A549 (cell line): ENCODE measurements around the gene OTX1. TPM values are rescaled to one million over a fixed set of nuclear protein-coding genes. Genes with fewer than 3 reads are reported as not detected.

Experiments used
- ATAC-seq, 2 experiments: fragments of 200-7000 bp in 1 of 2; fragments of >200 bp in 1 of 2; cut with Nextera tagmentation in 1 of 2; cut with Tn5 transposase in 1 of 2; 3 replicates each; pipeline versions ENCODE4 v1.8.0 to v1.9.1; 2018 to 2020; ENCODE audit warnings: mild to moderate bottlenecking in 1 of 2, moderate library complexity in 1 of 2
- CTCF ChIA-PET: fragments of 300-600 bp; sonication (Branson Sonifier 250); formaldehyde crosslinking; extraction: SDS; loops from one replicate; lab custom pipeline; 2021; ENCODE audit warnings: antibody characterized with exemption, inconsistent platforms; lab: Yijun Ruan, JAX
- POLR2A ChIA-PET: fragments of 350-600 bp; formaldehyde crosslinking; extraction: SDS; loops from one replicate; lab custom pipeline; 2021; ENCODE audit warnings: antibody characterized with exemption, inconsistent platforms; lab: Yijun Ruan, JAX
- DNase-seq, 2 experiments: peaks; one replicate each; pipeline versions ENCODE4 v3.0.0 to v3.0.0-alpha.2; 2011 to 2016; ENCODE audit warnings: low read depth in 1 of 2, low spot score in 1 of 2
- FAIRE-seq: peaks from 2 replicates; lab custom pipeline; 2011; peaks lifted over from hg19 to GRCh38; lab: Jason Lieb, UNC
- H3K27ac ChIP-seq, 2 experiments: fragments of >200 bp; sonication (Bioruptor Twin); formaldehyde crosslinking; 3 replicates each; pipeline ENCODE4 v1.5.1; 2016 to 2017
- H3K4me1 ChIP-seq: fragments of >200 bp; sonication (Bioruptor Twin); formaldehyde crosslinking; 3 replicates; pipeline ENCODE4 v1.6.1; 2016
- H3K4me2 ChIP-seq: fragments of >200 bp; sonication (Bioruptor Twin); formaldehyde crosslinking; 3 replicates; pipeline ENCODE4 v1.6.1; 2016
- H3K4me3 ChIP-seq: fragments of >200 bp; sonication (Bioruptor Twin); formaldehyde crosslinking; 3 replicates; pipeline ENCODE4 v1.5.1; 2016
- H3K9me3 ChIP-seq: fragments of >200 bp; sonication (Bioruptor Twin); formaldehyde crosslinking; 3 replicates; pipeline ENCODE4 v1.6.1; 2016
- CHD2 ChIP-seq: fragments of 150-350 bp; IDR thresholded peaks from 2 replicates; pipeline ENCODE4 v1.6.1; 2014; ENCODE audit warnings: low read length; ENCODE audit not compliant: partially characterized antibody
- EP300 ChIP-seq, 2 experiments: fragments of >200 bp; sonication (Bioruptor Twin); formaldehyde crosslinking; IDR thresholded peaks; 2 replicates in 1 of 2; 3 replicates in 1 of 2; pipeline ENCODE4 v1.6.1; 2016 to 2017
- ESRRA ChIP-seq: fragments of 150-350 bp; IDR thresholded peaks from 2 replicates; pipeline ENCODE4 v1.6.1; 2014; ENCODE audit warnings: mild to moderate bottlenecking, low read length, borderline replicate concordance
- FOSB ChIP-seq: fragments of 250-450 bp; sonication (Bioruptor Pico); IDR thresholded peaks from 2 replicates; pipeline ENCODE4 v1.5.0; 2020; ENCODE audit warnings: mild to moderate bottlenecking, moderate library complexity
- HDAC2 ChIP-seq: fragments of 200-600 bp; sonication (generic); IDR thresholded peaks from 2 replicates; pipeline ENCODE4 v1.6.1; 2016
- HEYL ChIP-seq: fragments of 250-450 bp; sonication (Bioruptor Pico); IDR thresholded peaks from 2 replicates; pipeline ENCODE4 v1.8.0; 2021; ENCODE audit warnings: mild to moderate bottlenecking, moderate library complexity
- HOXB5 ChIP-seq: fragments of 250-450 bp; sonication (Bioruptor Pico); IDR thresholded peaks from 2 replicates; pipeline ENCODE4 v1.5.0; 2020; ENCODE audit warnings: mild to moderate bottlenecking, moderate library complexity
- MAFK ChIP-seq: fragments of 450-650 bp; IDR thresholded peaks from 2 replicates; pipeline ENCODE4 v1.6.1; 2014; ENCODE audit not compliant: partially characterized antibody
- MAX ChIP-seq: IDR thresholded peaks from 2 replicates; pipeline ENCODE4 v1.6.1; 2012
- MAZ ChIP-seq: fragments of 150-350 bp; IDR thresholded peaks from 2 replicates; pipeline ENCODE4 v1.6.1; 2014; ENCODE audit warnings: antibody characterized with exemption, low read depth, low read length, borderline replicate concordance
- MYC ChIP-seq: IDR thresholded peaks from 2 replicates; pipeline ENCODE4 v1.6.1; 2012; ENCODE audit warnings: mild to moderate bottlenecking, inconsistent platforms, low read length, improper control_type of control experiment, borderline replicate concordance
- NFE2L2 ChIP-seq: fragments of 150-350 bp; conservative IDR thresholded peaks from 2 replicates; pipeline ENCODE4 v1.6.1; 2014; ENCODE audit warnings: low read length
- POLR2A ChIP-seq: IDR thresholded peaks from 2 replicates; pipeline ENCODE4 v1.6.1; 2012; ENCODE audit warnings: mild to moderate bottlenecking, low read length
- RAD21 ChIP-seq, 2 experiments: fragments of >200 bp in 1 of 2; sonication (Bioruptor Twin) in 1 of 2; formaldehyde crosslinking in 1 of 2; IDR thresholded peaks in 1 of 2; conservative IDR thresholded peaks in 1 of 2; 2 replicates in 1 of 2; 3 replicates in 1 of 2; pipeline ENCODE4 v1.6.1; 2012 to 2018; ENCODE audit warnings: inconsistent platforms in 1 of 2
- RARB ChIP-seq: fragments of 250-450 bp; sonication (Bioruptor Pico); IDR thresholded peaks from 2 replicates; pipeline ENCODE4 v1.8.0; 2021; ENCODE audit warnings: mild to moderate bottlenecking, moderate library complexity
- RCOR1 ChIP-seq: fragments of 150-350 bp; IDR thresholded peaks from 2 replicates; pipeline ENCODE4 v1.6.1; 2014; ENCODE audit warnings: antibody characterized with exemption, low read length, low read depth
- RNF2 ChIP-seq: fragments of 200-600 bp; sonication (generic); IDR thresholded peaks from 2 replicates; pipeline ENCODE4 v1.6.1; 2016; ENCODE audit warnings: low read depth, mild to moderate bottlenecking, antibody characterized with exemption, moderate library complexity, borderline replicate concordance
- SMC3 ChIP-seq: fragments of >200 bp; sonication (Bioruptor Twin); formaldehyde crosslinking; IDR thresholded peaks from 3 replicates; pipeline ENCODE4 v1.6.1; 2018; ENCODE audit warnings: inconsistent platforms
- TFCP2L1 ChIP-seq: fragments of 250-450 bp; sonication (Bioruptor Pico); IDR thresholded peaks from 2 replicates; pipeline ENCODE4 v1.5.0; 2021; ENCODE audit warnings: mild to moderate bottlenecking
- TP53 ChIP-seq: fragments of 250-450 bp; sonication (Bioruptor Pico); IDR thresholded peaks from 2 replicates; pipeline ENCODE4 v1.5.0; 2021; ENCODE audit warnings: mild to moderate bottlenecking, moderate library complexity
- USF2 ChIP-seq: fragments of 450-650 bp; IDR thresholded peaks from 2 replicates; pipeline ENCODE4 v1.6.1; 2014; ENCODE audit warnings: antibody characterized with exemption
- ZC3H11A ChIP-seq: fragments of 450-650 bp; IDR thresholded peaks from 2 replicates; pipeline ENCODE4 v1.6.1; 2014; ENCODE audit warnings: antibody characterized with exemption, mild to moderate bottlenecking
- WGBS: methylation state at CpG from one replicate; pipeline ENCODE4 v1.1.6; 2017; ENCODE audit errors: missing lambda C conversion rate; 5-methylcytosine and 5-hydroxymethylcytosine counted together
- polyA plus RNA-seq, 4 experiments: library from polyadenylated mRNA; depleted of rRNA in 3 of 4; stranded (reverse); fragments of >200 nt; fragmentation: RNase III in 1 of 4; extraction: RNeasy Plus Mini Kit Qiagen cat#74134 plus additional on column Dnase treatment in 1 of 4; gene quantifications; 2 replicates in 3 of 4; 3 replicates in 1 of 4; pipeline ENCODE4 v1.2.3, GENCODE V29; 2011 to 2017
- TF ChIP-seq, protein P1 (sequence below): IDR thresholded peaks from 2 replicates; pipeline ENCODE4 v1.6.1; 2012; ENCODE audit warnings: low read depth, borderline replicate concordance
- TF ChIP-seq, protein P2 (sequence below): fragments of 200-600 bp; sonication (generic); IDR thresholded peaks from 2 replicates; pipeline ENCODE4 v1.6.1; 2016; ENCODE audit warnings: antibody characterized with exemption, mild to moderate bottlenecking, moderate library complexity

Gene OTX1
- polyA plus RNA-seq, 2 of the 4 experiments (the other 2 are of a cell fraction), result 0.26 to 2.5 TPM

- Histone ChIP-seq H3K4me1 (0 out of 3 replicates have a peak, but pooled peaks cover 5% of the 10 kb centered on the region), H3K4me2 (no peak overlapping the region), H3K27ac (no peak overlapping the region), H3K4me3 (no peak overlapping the region), H3K9me3 (no peaks in the 10 kb centered on the region)
- ATAC-seq (no peak), DNase-seq (no peak), FAIRE-seq (no peak)
- TF ChIP-seq USF2, result no peak
- no peak for TF ChIP-seq POLR2A
- no peak for TF ChIP-seq MYC
- TF ChIP-seq RAD21 (conservative IDR thresholded peaks at IDR 0.05 in 1 of 2, IDR thresholded peaks at IDR 0.05 in 1 of 2), result no peak
- no peak for TF ChIP-seq ZC3H11A
- no peak for TF ChIP-seq HEYL (CRISPR knock-in tag)
- TF ChIP-seq HOXB5 (CRISPR knock-in tag), result no peak
- TF ChIP-seq RCOR1, result no peak
- no peak for TF ChIP-seq TP53
- no peak for TF ChIP-seq TFCP2L1 (CRISPR knock-in tag)
- TF ChIP-seq RARB, result no peak
- no peak for TF ChIP-seq FOSB (CRISPR knock-in tag)
- no peak for TF ChIP-seq MAZ
- no peak for TF ChIP-seq HDAC2
- TF ChIP-seq SMC3, result no peak
- TF ChIP-seq EP300 (IDR thresholded peaks at IDR 0.05), result no peak
- TF ChIP-seq MAX, result no peak
- WGBS, result 95% methylated on average over 62 of the region's 63 CpGs
- ChIA-PET POLR2A (no interaction called here), CTCF (interaction anchor here (1.0 kb wide), 1 partner anchor 280 kb away, joined by 3 read pairs; no protein-coding TSS in a partner anchor)
Measured at GRCh38 chr2:63055226-63056106, 4.8 kb downstream of the OTX1 start.

DNA sequence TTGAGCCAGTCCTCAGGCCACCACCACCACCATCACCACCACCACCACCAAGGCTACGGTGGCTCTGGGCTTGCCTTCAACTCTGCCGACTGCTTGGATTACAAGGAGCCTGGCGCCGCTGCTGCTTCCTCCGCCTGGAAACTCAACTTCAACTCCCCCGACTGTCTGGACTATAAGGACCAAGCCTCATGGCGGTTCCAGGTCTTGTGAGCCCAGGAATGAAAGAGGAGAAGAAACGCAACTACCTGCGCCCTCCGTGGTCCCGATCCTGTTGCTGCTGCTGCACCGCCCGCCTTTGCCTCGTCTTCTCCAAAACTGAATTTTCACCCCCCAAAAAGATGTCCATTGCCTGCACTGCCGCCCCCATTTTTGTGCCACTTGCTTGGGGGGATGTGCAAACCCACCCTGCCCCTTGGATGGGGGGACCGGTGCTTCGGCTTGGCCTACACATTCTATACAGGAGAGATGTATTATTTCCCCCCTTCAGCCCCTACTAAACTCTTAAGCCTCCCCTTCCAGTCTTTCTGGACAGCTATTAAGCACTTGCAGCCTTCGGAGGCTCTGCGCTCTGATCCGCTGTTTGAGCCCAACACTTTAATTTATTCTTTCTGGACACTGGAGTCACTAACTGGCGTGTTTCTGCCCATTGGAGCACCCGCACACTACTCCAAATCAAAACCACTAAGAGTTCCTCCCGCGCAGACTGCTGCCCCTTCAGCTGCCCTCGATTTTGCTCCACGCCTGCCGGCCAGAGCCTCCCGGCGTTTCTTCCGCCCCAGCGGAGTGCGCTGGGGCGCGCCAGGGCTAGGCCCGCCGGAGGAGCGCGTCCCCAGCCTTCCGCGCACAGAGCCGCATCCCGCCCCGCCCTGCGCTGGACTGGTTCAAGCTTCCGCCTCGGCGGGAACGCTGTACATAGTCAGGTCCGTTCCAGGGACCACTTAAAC lies 5.7 kb downstream of the OTX1 start:
- no peak overlapping the region for H3K4me2 ChIP-seq
- 94% methylated on average over 49 of the region's 49 CpGs for WGBS
- ChIA-PET CTCF (interaction anchor here (0.6 kb wide), 2 partner anchors 36 to 38 kb away, joined by 3 read pairs; no protein-coding TSS in a partner anchor), POLR2A (no interaction called here)
- no peak overlapping the region for H3K27ac ChIP-seq
- H3K4me3 ChIP-seq, result no peak overlapping the region
- TF ChIP-seq POLR2A, result no peak
- TF ChIP-seq MAFK, result no peak
- no peak for TF ChIP-seq ESRRA
- no peak for TF ChIP-seq TP53
- H3K4me1 ChIP-seq, result 0 out of 3 replicates have a peak, but pooled peaks cover 4% of the 10 kb centered on the region
- FAIRE-seq (no peak), DNase-seq (no peak), ATAC-seq (no peak)
- no peaks in the 10 kb centered on the region for H3K9me3 ChIP-seq

GRCh38 chr2:63057249-63058143 lies 6.9 kb downstream of the OTX1 start:
- WGBS, result 90% methylated on average over 29 of the region's 35 CpGs
- Histone ChIP-seq H3K4me1 (no peaks in the 10 kb centered on the region), H3K4me2 (no peak overlapping the region), H3K4me3 (no peak overlapping the region), H3K27ac (no peak overlapping the region), H3K9me3 (no peaks in the 10 kb centered on the region)
- POLR2A ChIA-PET, result no interaction called here
- DNase-seq, result no peak
- ATAC-seq, result no peak
- CTCF ChIA-PET, result interaction anchor here (0.6 kb wide), 1 partner anchor 39 kb away, joined by 3 read pairs; no protein-coding TSS in a partner anchor
- no peak for FAIRE-seq
- TF ChIP-seq, protein P1, sequence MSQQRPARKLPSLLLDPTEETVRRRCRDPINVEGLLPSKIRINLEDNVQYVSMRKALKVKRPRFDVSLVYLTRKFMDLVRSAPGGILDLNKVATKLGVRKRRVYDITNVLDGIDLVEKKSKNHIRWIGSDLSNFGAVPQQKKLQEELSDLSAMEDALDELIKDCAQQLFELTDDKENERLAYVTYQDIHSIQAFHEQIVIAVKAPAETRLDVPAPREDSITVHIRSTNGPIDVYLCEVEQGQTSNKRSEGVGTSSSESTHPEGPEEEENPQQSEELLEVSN, result no peak
- TF ChIP-seq RNF2 (no peak), HEYL (CRISPR knock-in tag) (no peak), CHD2 (no peak), EP300 (IDR thresholded peaks at IDR 0.05) (no peak), NFE2L2 (no peak), ZC3H11A (no peak)
- TF ChIP-seq, protein P2, sequence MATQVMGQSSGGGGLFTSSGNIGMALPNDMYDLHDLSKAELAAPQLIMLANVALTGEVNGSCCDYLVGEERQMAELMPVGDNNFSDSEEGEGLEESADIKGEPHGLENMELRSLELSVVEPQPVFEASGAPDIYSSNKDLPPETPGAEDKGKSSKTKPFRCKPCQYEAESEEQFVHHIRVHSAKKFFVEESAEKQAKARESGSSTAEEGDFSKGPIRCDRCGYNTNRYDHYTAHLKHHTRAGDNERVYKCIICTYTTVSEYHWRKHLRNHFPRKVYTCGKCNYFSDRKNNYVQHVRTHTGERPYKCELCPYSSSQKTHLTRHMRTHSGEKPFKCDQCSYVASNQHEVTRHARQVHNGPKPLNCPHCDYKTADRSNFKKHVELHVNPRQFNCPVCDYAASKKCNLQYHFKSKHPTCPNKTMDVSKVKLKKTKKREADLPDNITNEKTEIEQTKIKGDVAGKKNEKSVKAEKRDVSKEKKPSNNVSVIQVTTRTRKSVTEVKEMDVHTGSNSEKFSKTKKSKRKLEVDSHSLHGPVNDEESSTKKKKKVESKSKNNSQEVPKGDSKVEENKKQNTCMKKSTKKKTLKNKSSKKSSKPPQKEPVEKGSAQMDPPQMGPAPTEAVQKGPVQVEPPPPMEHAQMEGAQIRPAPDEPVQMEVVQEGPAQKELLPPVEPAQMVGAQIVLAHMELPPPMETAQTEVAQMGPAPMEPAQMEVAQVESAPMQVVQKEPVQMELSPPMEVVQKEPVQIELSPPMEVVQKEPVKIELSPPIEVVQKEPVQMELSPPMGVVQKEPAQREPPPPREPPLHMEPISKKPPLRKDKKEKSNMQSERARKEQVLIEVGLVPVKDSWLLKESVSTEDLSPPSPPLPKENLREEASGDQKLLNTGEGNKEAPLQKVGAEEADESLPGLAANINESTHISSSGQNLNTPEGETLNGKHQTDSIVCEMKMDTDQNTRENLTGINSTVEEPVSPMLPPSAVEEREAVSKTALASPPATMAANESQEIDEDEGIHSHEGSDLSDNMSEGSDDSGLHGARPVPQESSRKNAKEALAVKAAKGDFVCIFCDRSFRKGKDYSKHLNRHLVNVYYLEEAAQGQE, result no peak
